ENCODE data around the gene FOXL2NB. TPM values are rescaled to one million over a fixed set of nuclear protein-coding genes. Genes with fewer than 3 reads are reported as not detected.

Gene FOXL2NB
- not detected for total RNA-seq
- polyA plus RNA-seq = not detected
- 0 to 0.13 (median 0) reads per million in 6 experiments for total RNA-seq

DNA sequence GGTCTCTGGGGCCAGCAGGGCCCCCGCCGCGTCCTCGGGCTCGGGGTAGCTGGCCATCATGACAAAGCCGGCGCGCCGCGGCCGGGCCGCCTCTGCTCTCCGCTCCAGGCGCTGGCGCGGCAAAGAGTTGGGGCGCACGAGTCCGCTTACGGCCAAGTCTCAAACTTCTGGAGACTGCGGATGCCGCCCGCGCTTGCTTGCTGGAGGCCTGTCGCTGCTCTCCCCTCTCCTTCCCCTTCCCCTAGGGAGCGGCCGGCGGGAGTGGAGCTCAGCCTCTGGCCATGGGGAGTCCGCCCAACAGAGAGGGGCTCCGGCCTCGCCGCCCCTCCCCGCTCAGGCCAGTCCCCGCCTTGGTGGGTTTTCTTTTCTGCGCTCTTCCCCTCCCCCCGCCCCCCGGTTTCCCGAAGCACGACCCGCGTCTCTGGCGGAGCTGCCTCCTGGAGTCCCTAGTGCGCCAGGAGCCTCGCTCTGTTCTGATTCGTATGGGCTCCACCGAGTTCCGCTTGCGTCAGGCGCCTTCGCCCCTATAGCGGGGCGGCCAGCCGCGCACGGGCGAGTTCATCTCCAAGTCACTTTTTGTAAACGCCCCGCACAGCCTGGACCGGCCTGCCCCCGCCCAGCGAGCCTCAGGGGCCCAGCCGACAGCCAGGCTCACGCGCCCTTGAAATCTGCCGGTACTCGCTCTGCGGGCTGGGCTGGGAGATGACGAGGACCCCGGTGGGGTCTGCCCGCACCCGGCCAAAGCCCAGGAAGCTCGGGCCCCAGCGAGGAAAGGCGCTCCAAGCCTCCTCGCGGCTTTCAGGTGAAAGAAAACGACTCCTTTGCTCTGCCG is at the start of gene FOXL2NB, which contains the start of gene FOXL2:
Gene FOXL2NB, plus strand, starts transcription at position 555 of the 832 bp plus-strand sequence. Its CDS starts 148 bp downstream, at position 703.
Gene FOXL2, minus strand, starts transcription at position 475 of the 832 bp plus-strand sequence. Its CDS starts 415 bp downstream, at position 60.
- Mint-ChIP-seq H3K4me3 (peak within 1 kb of the TSS; percentile 57 to 81 (median 72)), H3K27me3 (peaks cover 51 to 90% (median 75%) of the 10 kb centered on the region in 5 donors), H3K9me3 (no peaks in the 10 kb centered on the region), H3K4me1 (peaks cover 21 to 47% (median 45%) of the 10 kb centered on the region in 4 donors), H3K36me3 (peaks cover 0 to 5% (median 0%) of the 10 kb centered on the region in 3 donors), H3K27ac (no peak within 1 kb of the TSS)
- ATAC-seq (peak; percentile 42 to 43), DNase-seq (peak in 1 of 10 donors; percentile 25)
- POLR2A ChIA-PET = interaction anchor here (1.6 kb wide), 1 partner anchor 8 kb away, joined by 5 read pairs; no protein-coding TSS in a partner anchor

DNA sequence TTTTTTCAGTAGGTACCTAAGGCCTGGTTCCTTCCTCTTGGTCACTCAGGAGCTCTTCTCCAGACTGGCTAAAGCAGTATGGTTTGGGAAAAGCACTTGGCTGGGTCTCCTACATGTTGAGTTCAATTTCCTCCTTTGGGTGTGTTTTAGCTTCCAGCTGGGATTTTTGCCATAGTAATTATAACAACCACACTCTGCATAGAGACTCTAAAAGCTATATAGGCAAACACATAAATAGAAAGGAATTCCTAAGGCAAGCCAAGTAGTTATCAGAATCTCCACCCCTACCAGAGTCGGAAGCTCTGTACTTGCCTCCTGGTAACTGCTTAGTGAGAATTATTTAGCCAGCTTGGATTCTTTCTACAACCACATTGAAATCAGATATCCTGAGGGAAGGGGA is 48.7 kb upstream of the FOXL2NB start:
- Mint-ChIP-seq H3K27me3 (peaks cover 0 to 4% (median 0%) of the 10 kb centered on the region in 5 donors), H3K27ac (no peak overlapping the region), H3K36me3 (no peaks in the 10 kb centered on the region), H3K4me1 (no peaks in the 10 kb centered on the region), H3K4me3 (no peak overlapping the region), H3K9me3 (no peaks in the 10 kb centered on the region)
- DNase-seq = no peak
- POLR2A ChIA-PET = no interaction called here
- ATAC-seq = no peak

DNA sequence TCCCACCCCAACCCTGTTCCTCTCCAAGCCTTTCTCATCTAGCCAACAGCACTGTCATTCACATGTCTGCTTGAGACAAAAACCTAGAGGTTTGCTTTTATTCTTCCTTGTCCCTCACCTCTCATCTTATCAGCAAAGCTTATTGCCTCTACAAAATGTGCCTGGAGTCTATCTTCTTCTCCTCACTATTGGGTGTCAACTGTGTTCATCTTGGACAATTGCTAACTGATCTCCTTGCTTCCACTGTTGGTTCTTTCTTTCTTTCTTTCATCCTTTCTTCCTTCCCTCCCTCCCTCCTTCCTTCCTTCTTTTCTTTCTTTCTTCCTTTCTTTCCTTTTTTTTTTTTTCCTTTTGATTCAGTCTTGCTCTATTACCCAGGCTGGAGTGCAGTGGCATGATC is 48.3 kb upstream of the FOXL2NB start:
- Mint-ChIP-seq H3K27ac (no peak overlapping the region), H3K4me1 (no peaks in the 10 kb centered on the region), H3K36me3 (no peaks in the 10 kb centered on the region), H3K9me3 (no peaks in the 10 kb centered on the region), H3K27me3 (peaks cover 0 to 4% (median 0%) of the 10 kb centered on the region in 5 donors), H3K4me3 (no peak overlapping the region)
- POLR2A ChIA-PET = no interaction called here
- ATAC-seq (no peak), DNase-seq (no peak)

DNA sequence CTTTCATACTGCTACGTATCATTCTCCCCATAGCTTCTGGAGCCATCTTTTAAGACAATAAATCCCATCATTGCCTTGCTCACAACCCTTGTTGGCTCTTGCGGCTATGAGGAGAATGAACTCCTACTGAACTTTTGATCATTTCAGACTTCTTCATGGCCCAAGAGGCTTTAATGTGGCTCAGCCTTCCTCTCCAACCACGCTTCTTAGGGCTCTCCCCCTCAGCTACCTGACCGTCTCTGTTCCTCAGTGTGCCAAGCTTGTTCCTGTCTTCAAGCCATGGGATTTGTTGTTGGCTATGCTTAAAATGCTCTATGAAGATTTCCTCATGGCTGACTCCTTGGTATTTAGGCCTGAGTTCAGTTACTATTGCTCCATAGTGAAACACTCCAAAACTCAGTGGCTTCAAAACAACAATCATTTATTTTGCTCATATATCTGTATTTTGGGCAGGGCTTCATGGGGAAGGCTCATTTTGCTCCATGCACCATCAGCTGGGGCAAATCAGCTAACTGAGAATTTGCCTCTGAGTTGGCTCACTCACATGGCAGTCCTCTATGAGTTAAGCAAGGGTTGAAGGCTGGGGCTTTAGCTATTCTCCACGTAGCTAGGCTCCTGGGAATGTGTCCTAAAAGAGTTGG is 47.5 kb upstream of the FOXL2NB start:
- POLR2A ChIA-PET = interaction anchor here (0.5 kb wide), 1 partner anchor 10 kb away, joined by 4 read pairs; no protein-coding TSS in a partner anchor
- Mint-ChIP-seq H3K36me3 (no peaks in the 10 kb centered on the region), H3K27ac (no peak overlapping the region), H3K4me1 (no peaks in the 10 kb centered on the region), H3K27me3 (peaks cover 0 to 4% (median 0%) of the 10 kb centered on the region in 5 donors), H3K9me3 (no peaks in the 10 kb centered on the region), H3K4me3 (no peak overlapping the region)
- DNase-seq (no peak), ATAC-seq (no peak)

DNA sequence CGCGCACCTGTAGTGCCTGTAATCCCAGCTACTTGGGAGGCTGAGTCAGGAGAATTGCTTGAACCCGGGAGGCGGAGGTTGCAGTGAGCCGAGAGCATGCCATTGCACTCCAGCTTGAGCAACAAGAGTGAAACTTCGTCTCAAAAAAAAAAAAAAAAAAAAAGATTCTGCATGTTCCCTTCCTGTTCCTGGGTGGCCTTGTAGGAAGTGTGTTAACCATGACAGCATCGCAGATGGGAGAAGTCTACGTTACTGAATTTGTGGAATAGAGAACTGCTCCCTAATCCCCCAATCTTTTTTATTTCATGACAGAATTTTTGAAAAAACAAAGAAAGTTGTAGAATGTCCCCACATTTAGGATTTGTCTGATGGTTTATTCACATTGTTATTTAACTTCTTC is 45.5 kb upstream of the FOXL2NB start:
- Mint-ChIP-seq H3K27me3 (peaks cover 0 to 4% (median 0%) of the 10 kb centered on the region in 5 donors), H3K4me1 (no peaks in the 10 kb centered on the region), H3K36me3 (no peaks in the 10 kb centered on the region), H3K4me3 (no peak overlapping the region), H3K9me3 (no peaks in the 10 kb centered on the region), H3K27ac (no peak overlapping the region)
- ATAC-seq (no peak), DNase-seq (no peak)
- POLR2A ChIA-PET = interaction anchor here (0.6 kb wide), 1 partner anchor 307 kb away, joined by 3 read pairs; the partner anchor contains the start of gene CEP70

- H3K4me3 Mint-ChIP-seq = no peak overlapping the region
- H3K36me3 Mint-ChIP-seq = no peaks in the 10 kb centered on the region
- ATAC-seq (no peak), DNase-seq (no peak)
- POLR2A ChIA-PET = no interaction called here
- H3K27me3 Mint-ChIP-seq = peaks cover 0 to 4% (median 0%) of the 10 kb centered on the region in 5 donors
- no peaks in the 10 kb centered on the region for H3K9me3 Mint-ChIP-seq
- H3K27ac Mint-ChIP-seq = no peak overlapping the region
- no peaks in the 10 kb centered on the region for H3K4me1 Mint-ChIP-seq
These were observed 44.8 kb upstream of the FOXL2NB start for GRCh38 chr3:138902171-138902570.

GRCh38 chr3:138907539-138907938 is 39.5 kb upstream of the FOXL2NB start:
- H3K9me3 Mint-ChIP-seq = no peaks in the 10 kb centered on the region
- POLR2A ChIA-PET = no interaction called here
- no peak for DNase-seq
- no peak overlapping the region for H3K27ac Mint-ChIP-seq
- no peaks in the 10 kb centered on the region for H3K36me3 Mint-ChIP-seq
- H3K4me3 Mint-ChIP-seq = no peak overlapping the region
- no peaks in the 10 kb centered on the region for H3K27me3 Mint-ChIP-seq
- no peak for ATAC-seq
- H3K4me1 Mint-ChIP-seq = no peaks in the 10 kb centered on the region

DNA sequence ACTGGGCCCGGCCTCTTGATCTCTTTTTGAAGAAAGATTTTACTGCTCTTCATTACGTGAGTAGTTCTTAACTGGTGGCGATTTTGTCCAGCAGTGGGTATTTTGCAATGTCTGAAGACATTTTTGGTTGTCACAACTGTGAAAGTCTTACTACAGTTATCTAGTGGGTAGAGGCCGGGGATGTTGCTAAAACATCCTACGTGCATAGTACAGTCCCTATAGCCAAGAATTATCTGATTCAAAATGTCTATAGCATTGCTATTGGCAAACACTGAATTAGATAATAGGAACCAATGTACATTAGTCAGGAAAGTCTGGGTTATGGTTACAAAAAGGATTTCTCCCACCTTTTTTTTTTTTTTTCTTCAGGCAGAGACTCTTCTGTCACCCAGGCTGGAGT is 38.2 kb upstream of the FOXL2NB start:
- POLR2A ChIA-PET = interaction anchor here (0.6 kb wide), 1 partner anchor 90 kb away, joined by 3 read pairs; no protein-coding TSS in a partner anchor
- ATAC-seq = no peak
- no peak overlapping the region for H3K4me3 Mint-ChIP-seq

GRCh38 chr3:138909904-138910303 is 37.1 kb upstream of the FOXL2NB start:
- ATAC-seq = no peak
- H3K4me1 Mint-ChIP-seq = peaks cover under 1 to 3% (median 1%) of the 10 kb centered on the region in 4 donors
- H3K27me3 Mint-ChIP-seq = peaks cover 0 to under 1% (median 0%) of the 10 kb centered on the region in 5 donors
- H3K4me3 Mint-ChIP-seq = no peak overlapping the region
- POLR2A ChIA-PET = interaction anchor here (1.4 kb wide), 1 partner anchor 315 kb away, joined by 4 read pairs; the partner anchor contains the start of gene CEP70
- H3K36me3 Mint-ChIP-seq = no peaks in the 10 kb centered on the region
- no peak overlapping the region for H3K27ac Mint-ChIP-seq
- H3K9me3 Mint-ChIP-seq = no peaks in the 10 kb centered on the region
- no peak for DNase-seq

More for the DNA sequence above, 38.2 kb upstream of the FOXL2NB start:
- no peaks in the 10 kb centered on the region for H3K27me3 Mint-ChIP-seq
- H3K36me3 Mint-ChIP-seq = no peaks in the 10 kb centered on the region
- H3K4me1 Mint-ChIP-seq = no peaks in the 10 kb centered on the region
- H3K9me3 Mint-ChIP-seq = no peaks in the 10 kb centered on the region
- no peak overlapping the region for H3K27ac Mint-ChIP-seq
- DNase-seq = no peak

GRCh38 chr3:138911621-138912020 is 35.4 kb upstream of the FOXL2NB start:
- Mint-ChIP-seq H3K4me3 (no peak overlapping the region), H3K9me3 (no peaks in the 10 kb centered on the region), H3K27ac (no peak overlapping the region), H3K4me1 (peaks cover 5 to 7% (median 6%) of the 10 kb centered on the region in 4 donors), H3K27me3 (peaks cover 0 to 3% (median 0%) of the 10 kb centered on the region in 5 donors), H3K36me3 (no peaks in the 10 kb centered on the region)
- DNase-seq (no peak), ATAC-seq (no peak)
- POLR2A ChIA-PET = no interaction called here

GRCh38 chr3:138912237-138912636 is 34.8 kb upstream of the FOXL2NB start:
- POLR2A ChIA-PET = no interaction called here
- H3K27me3 Mint-ChIP-seq = peaks cover 0 to 3% (median 0%) of the 10 kb centered on the region in 5 donors
- DNase-seq (no peak), ATAC-seq (no peak)
- H3K36me3 Mint-ChIP-seq = no peaks in the 10 kb centered on the region
- no peaks in the 10 kb centered on the region for H3K9me3 Mint-ChIP-seq
- H3K4me1 Mint-ChIP-seq = peaks cover 7 to 8% (median 7%) of the 10 kb centered on the region in 4 donors
- no peak overlapping the region for H3K4me3 Mint-ChIP-seq
- H3K27ac Mint-ChIP-seq = no peak overlapping the region

GRCh38 chr3:138913766-138914165 is 33.3 kb upstream of the FOXL2NB start:
- no peaks in the 10 kb centered on the region for H3K9me3 Mint-ChIP-seq
- POLR2A ChIA-PET = no interaction called here
- H3K36me3 Mint-ChIP-seq = no peaks in the 10 kb centered on the region
- peaks cover 0 to 3% (median 0%) of the 10 kb centered on the region in 5 donors for H3K27me3 Mint-ChIP-seq
- peaks cover 7 to 8% (median 7%) of the 10 kb centered on the region in 4 donors for H3K4me1 Mint-ChIP-seq
- no peak overlapping the region for H3K4me3 Mint-ChIP-seq
- no peak for ATAC-seq
- DNase-seq = no peak
- no peak overlapping the region for H3K27ac Mint-ChIP-seq
